ENCODE measurements around the gene MRE11. TPM values are rescaled to one million over a fixed set of nuclear protein-coding genes. Genes with fewer than 3 reads are reported as not detected.

Gene MRE11
- total RNA-seq (2013; cell fraction: nucleolus; rRNA removed), result 152 and 163 TPM in 2 replicates
- total RNA-seq (2014; rRNA removed) (20.1 and 20.2 TPM in 2 replicates), total RNA-seq (2014; rRNA removed; fragmentation: Illumina TruSeq; extraction: Trizol) (33.2 and 34.5 TPM in 2 replicates), total RNA-seq (2021) (26.1 and 28.6 TPM in 2 replicates), polyA plus RNA-seq (2011; rRNA removed) (25.2 and 49.8 TPM in 2 replicates), polyA plus RNA-seq (2014; fragmentation: Illumina TruSeq; extraction: Trizol) (32.5 and 40.5 TPM in 2 replicates), polyA plus RNA-seq (2014; fragmentation: Nextera tagmentation; extraction: Ambion mirVana) (10 to 100 TPM; 19.3 to 20.5 TPM), polyA plus RNA-seq (2014; rRNA removed) (16.2 and 20.3 TPM in 2 replicates), polyA plus RNA-seq (2016; fragmentation: Nextera tagmentation; extraction: Ambion mirVana) (10 to 100 TPM; 33.9 to 39.2 TPM), polyA minus RNA-seq (2011; rRNA and poly(A)+ RNA removed) (15.8 and 26.4 TPM in 2 replicates), Bru-seq, nascent RNA (percentile 86 among the genes with signal in this experiment), BruChase-seq, experiment 1, labeled RNA remaining after a 6-hour chase (percentile 86 among the genes with signal in this experiment), BruChase-seq, experiment 2, labeled RNA remaining after a 2-hour chase (percentile 88 among the genes with signal in this experiment)
- polyA plus RNA-seq (2011; ENCODE audit: low read depth), result 14.9 TPM
- polyA plus RNA-seq (2011; cell fraction: cytosol; rRNA removed), result 6.5 and 6.6 TPM in 2 replicates
- 17.9 and 24.4 TPM in 2 replicates for polyA plus RNA-seq (2011; cell fraction: nucleus; rRNA removed)
- 15.6 and 20.3 TPM in 2 replicates for polyA plus RNA-seq (2012)
- 7.8 and 9.6 TPM in 2 replicates for polyA minus RNA-seq (2011; cell fraction: cytosol; rRNA and poly(A)+ RNA removed)
- 19.8 and 26.0 TPM in 2 replicates for polyA minus RNA-seq (2011; cell fraction: nucleus; rRNA and poly(A)+ RNA removed)
- long read RNA-seq, experiment 1, full-length matches to known transcripts, result 16 of 39 reads
- long read RNA-seq, experiment 1, partial matches to known transcripts, result 8 of 39 reads
- long read RNA-seq, experiment 1, other reads (novel, unspliced or antisense), result 15 of 39 reads
- long read RNA-seq, experiment 2, full-length matches to known transcripts, result 142 of 460 reads
- long read RNA-seq, experiment 2, partial matches to known transcripts, result 155 of 460 reads
- long read RNA-seq, experiment 2, other reads (novel, unspliced or antisense), result 163 of 460 reads

DNA sequence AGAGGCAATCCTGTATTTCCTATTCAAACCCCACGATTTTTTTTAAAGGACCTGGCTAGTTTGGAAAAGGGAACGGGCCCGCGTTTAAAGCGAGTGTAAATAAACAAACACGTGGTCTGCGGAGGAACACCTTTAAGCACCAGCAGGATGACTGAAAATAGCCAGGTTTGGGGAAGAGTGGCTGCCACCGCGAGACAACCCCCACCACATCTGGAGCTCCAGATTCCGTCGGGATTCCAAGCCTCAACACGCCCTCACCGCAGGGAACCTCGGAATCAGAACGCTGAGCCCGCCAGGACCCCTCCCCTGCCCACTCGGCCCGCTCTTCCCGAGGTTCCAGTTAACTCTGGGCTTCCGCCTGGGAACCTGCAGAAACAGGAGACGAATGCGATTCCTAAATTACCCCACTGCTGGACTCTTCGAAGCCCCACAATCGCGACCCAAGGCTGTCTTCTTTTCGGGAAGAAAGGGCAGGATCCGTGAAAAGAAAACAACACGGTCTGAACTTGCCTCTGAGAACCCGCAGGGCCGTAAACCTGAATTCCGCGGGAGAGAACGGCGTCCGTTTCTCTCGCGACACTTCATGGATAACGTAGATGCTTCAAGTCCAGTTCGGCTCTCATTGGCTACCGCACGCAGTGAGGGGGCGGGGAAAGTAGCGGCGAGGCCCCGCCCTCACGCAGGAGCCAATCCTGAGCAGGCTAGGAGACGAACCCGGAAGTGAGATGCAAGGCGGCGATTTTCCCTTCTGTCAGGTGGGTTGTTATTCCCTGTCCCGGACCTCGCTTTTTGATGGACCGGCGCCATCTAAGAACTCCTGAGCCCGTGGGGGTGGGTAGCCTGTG, at the start of gene MRE11, which contains the start of gene ANKRD49:
MRE11 (minus strand) TSS at position 564 of the 845 bp plus-strand sequence. CDS start 1,043 bp downstream, outside the sequence.
ANKRD49 (plus strand) TSS at position 704 of the 845 bp plus-strand sequence. CDS start 2,710 bp downstream, outside the sequence.
- Histone ChIP-seq H3K4me2 (ENCODE audit: control insufficient read depth, insufficient read depth) (peak within 1 kb of the TSS; percentile 77), H3K79me2 (ENCODE audit: control insufficient read depth, insufficient read depth, low read length) (peaks cover 42% of the 10 kb centered on the region), H2AFZ (ENCODE audit: control insufficient read depth, low read depth, low read length) (peak within 1 kb of the TSS; percentile 99), H3K4me1 (ENCODE audit: control insufficient read depth, insufficient read depth, low read length) (peaks cover 3% of the 10 kb centered on the region; the same call in 1 of the 2 replicates), H3K27me3 (replicated peaks in 1 of 2; ENCODE audit: control insufficient read depth in 2 of 2, insufficient read depth in 2 of 2, low read length in 1 of 2) (no peaks in the 10 kb centered on the region), H3K27ac (ENCODE audit: control insufficient read depth, insufficient read depth) (peak within 1 kb of the TSS; percentile 81), H3K9ac (ENCODE audit: control insufficient read depth, insufficient read depth, low read length) (peak within 1 kb of the TSS; percentile 99), H3K9me3 (replicated peaks; ENCODE audit: control insufficient read depth, insufficient read depth, low read length) (no peaks in the 10 kb centered on the region; the same call in 2 of the 3 replicates), H3K36me3 (ENCODE audit: control insufficient read depth in 2 of 2, insufficient read depth in 2 of 2, low read length in 1 of 2) (peaks cover 0 to 21% of the 10 kb centered on the region in 2 experiments; a peak in 3 of 4 replicates), H4K20me1 (ENCODE audit: control insufficient read depth, insufficient read depth) (no peaks in the 10 kb centered on the region), H3K4me3 (peak within 1 kb of the TSS; percentile 92)
- ChIA-PET RAD21 (ENCODE audit: unreplicated experiment) (interaction anchor here (0.7 to 2.7 kb wide), 10 partner anchors 20 to 309 kb away, joined by 3 to 12 read pairs (median 3); no protein-coding TSS in a partner anchor), SMC1A (ENCODE audit: uncharacterized antibody, unreplicated experiment) (interaction anchor here (0.7 to 3.7 kb wide), 8 partner anchors 20 to 310 kb away, joined by 3 to 12 read pairs (median 3); no protein-coding TSS in a partner anchor), POLR2A (interaction anchor here (1.3 kb wide), 1 partner anchor 24 kb away, joined by 6 read pairs; no protein-coding TSS in a partner anchor), CTCF (interaction anchor here (0.8 to 2.1 kb wide), 8 partner anchors 12 to 598 kb away, joined by 3 to 9 read pairs (median 4); no protein-coding TSS in a partner anchor)
- DNase-seq (ENCODE audit: low read depth, low spot score) (peak; percentile 96), FAIRE-seq (peak; percentile 100), ATAC-seq (peak; percentile 99)
- in situ Hi-C loops (cut with MboI), result no loop called here
- BruUV-seq (replicated peaks), result TSS peak; percentile 66
- intact Hi-C loops (cut with micrococcal nuclease; ENCODE audit: unreplicated experiment), result loop anchor here (2.0 to 5.0 kb wide), 2 partner anchors 21 to 366 kb away; partner anchors contain the start of gene PANX1
- under 1% methylated on average over 55 of the region's 55 CpGs for WGBS (ENCODE audit: insufficient coverage, insufficient replicate concordance, low lambda C conversion rate, missing lambda C conversion rate)
- TF ChIP-seq MXI1 (IDR thresholded peaks at IDR 0.05; ENCODE audit: low read depth, low read length) (peak; percentile 85), ZBED1 (IDR thresholded peaks at IDR 0.05; ENCODE audit: borderline replicate concordance) (no peak), RFX5 (IDR thresholded peaks at IDR 0.05; ENCODE audit: low read depth, low read length) (peak; percentile 57; the same call in 1 of the 2 replicates), ETV6 (conservative IDR thresholded peaks at IDR 0.05 in 1 of 2, IDR thresholded peaks at IDR 0.05 in 1 of 2; ENCODE audit: borderline replicate concordance in 1 of 2, low read depth in 1 of 2) (no peak), CBX5 (IDR thresholded peaks at IDR 0.05; ENCODE audit: low read depth) (no peak), SPI1 (IDR thresholded peaks at IDR 0.05; ENCODE audit: borderline replicate concordance, insufficient read depth, low read depth, low read length) (peak; percentile 5; the same call in 1 of the 2 replicates), KDM1A (IDR thresholded peaks at IDR 0.05; ENCODE audit: borderline replicate concordance) (no peak)
- TF ChIP-seq, protein P1, sequence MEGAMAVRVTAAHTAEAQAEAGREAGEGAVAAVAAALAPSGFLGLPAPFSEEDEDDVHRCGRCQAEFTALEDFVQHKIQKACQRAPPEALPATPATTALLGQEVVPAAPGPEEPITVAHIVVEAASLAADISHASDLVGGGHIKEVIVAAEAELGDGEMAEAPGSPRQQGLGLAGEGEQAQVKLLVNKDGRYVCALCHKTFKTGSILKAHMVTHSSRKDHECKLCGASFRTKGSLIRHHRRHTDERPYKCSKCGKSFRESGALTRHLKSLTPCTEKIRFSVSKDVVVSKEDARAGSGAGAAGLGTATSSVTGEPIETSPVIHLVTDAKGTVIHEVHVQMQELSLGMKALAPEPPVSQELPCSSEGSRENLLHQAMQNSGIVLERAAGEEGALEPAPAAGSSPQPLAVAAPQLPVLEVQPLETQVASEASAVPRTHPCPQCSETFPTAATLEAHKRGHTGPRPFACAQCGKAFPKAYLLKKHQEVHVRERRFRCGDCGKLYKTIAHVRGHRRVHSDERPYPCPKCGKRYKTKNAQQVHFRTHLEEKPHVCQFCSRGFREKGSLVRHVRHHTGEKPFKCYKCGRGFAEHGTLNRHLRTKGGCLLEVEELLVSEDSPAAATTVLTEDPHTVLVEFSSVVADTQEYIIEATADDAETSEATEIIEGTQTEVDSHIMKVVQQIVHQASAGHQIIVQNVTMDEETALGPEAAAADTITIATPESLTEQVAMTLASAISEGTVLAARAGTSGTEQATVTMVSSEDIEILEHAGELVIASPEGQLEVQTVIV (IDR thresholded peaks at IDR 0.05; ENCODE audit: borderline replicate concordance, partially characterized antibody), result peak; percentile 57
- TF ChIP-seq, protein P2, sequence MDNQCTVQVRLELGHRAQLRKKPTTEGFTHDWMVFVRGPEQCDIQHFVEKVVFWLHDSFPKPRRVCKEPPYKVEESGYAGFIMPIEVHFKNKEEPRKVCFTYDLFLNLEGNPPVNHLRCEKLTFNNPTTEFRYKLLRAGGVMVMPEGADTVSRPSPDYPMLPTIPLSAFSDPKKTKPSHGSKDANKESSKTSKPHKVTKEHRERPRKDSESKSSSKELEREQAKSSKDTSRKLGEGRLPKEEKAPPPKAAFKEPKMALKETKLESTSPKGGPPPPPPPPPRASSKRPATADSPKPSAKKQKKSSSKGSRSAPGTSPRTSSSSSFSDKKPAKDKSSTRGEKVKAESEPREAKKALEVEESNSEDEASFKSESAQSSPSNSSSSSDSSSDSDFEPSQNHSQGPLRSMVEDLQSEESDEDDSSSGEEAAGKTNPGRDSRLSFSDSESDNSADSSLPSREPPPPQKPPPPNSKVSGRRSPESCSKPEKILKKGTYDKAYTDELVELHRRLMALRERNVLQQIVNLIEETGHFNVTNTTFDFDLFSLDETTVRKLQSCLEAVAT (IDR thresholded peaks at IDR 0.05), result 0 out of 2 replicates have a peak, but pooled peaks have one; percentile 34
- TF ChIP-seq, protein P3, sequence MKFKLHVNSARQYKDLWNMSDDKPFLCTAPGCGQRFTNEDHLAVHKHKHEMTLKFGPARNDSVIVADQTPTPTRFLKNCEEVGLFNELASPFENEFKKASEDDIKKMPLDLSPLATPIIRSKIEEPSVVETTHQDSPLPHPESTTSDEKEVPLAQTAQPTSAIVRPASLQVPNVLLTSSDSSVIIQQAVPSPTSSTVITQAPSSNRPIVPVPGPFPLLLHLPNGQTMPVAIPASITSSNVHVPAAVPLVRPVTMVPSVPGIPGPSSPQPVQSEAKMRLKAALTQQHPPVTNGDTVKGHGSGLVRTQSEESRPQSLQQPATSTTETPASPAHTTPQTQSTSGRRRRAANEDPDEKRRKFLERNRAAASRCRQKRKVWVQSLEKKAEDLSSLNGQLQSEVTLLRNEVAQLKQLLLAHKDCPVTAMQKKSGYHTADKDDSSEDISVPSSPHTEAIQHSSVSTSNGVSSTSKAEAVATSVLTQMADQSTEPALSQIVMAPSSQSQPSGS (IDR thresholded peaks at IDR 0.05; ENCODE audit: low read length), result no peak
